HK-2 (cell line): ENCODE results near the gene U2AF1L4.

Source experiments
- DNase-seq: peaks from one replicate; pipeline ENCODE4 v3.0.0-alpha.2; 2018; ENCODE audit not compliant: unreplicated experiment

U2AF1L4 gene

GRCh38 chr19:35740423-35741202 lies 4.6 kb downstream of the U2AF1L4 start:
- peak; percentile 97 for DNase-seq

- no peak for DNase-seq
Measured at GRCh38 chr19:35740108-35740422, 5.2 kb downstream of the U2AF1L4 start.

DNA sequence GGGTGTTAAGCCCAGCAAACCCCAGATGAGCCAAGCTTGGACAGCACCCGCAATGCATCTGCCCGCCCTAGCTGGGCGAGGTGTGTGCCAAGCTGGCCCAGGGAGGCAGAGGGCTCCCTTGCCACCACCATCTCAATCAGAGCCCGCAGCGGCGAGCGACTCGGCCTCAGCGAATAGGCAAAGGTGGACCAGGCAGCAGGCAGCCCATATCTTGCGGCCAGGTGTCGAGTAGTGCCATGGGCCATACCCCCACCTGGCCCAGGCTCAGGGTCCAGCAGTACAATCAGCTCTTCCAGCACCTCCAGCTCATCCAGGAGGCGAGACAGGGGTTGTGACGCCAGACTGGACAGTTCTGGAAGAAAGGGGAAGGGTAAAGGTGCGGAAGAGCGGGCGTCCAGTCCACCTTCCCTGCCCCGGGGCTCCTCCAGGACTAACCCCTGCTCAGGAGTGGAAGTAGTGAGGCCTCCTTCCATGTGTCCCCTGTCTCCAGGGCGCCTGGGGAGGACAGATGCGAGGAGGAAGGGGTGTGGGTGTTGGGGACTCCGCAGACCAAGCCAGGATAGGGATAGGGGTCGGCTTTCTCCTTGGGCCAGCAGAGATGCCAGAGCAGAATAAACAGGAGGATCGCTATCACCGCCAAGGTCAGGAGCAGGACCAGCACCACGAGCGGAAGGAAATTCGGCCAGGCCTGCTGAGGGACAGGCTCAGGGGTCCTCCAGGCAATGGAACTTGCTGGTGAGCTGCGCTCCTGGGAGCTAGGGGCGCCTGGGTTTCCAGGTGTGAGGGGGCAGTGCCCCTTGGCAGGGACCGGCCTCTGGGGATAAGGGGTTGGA lies 5.7 kb downstream of the U2AF1L4 start:
- DNase-seq, result no peak

DNA sequence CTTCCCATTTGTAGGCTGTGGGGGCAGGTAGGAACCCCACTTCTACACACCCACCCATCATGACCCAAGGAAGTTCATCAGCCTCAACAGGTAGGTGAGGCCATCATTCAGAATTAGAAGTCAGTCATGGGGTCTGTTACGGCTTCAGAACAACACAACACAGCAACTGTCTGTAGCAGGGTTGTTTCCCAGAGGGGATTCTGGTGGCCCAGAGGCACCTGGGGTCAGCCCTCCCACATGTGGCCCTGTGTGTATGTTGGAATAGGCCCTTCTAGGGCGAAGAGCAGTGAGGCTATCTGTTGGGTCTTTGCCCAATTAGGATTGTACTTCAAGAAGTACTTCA lies 6.4 kb downstream of the U2AF1L4 start:
- no peak for DNase-seq

GRCh38 chr19:35738021-35738886 lies 7.0 kb downstream of the U2AF1L4 start:
- no peak for DNase-seq

DNA sequence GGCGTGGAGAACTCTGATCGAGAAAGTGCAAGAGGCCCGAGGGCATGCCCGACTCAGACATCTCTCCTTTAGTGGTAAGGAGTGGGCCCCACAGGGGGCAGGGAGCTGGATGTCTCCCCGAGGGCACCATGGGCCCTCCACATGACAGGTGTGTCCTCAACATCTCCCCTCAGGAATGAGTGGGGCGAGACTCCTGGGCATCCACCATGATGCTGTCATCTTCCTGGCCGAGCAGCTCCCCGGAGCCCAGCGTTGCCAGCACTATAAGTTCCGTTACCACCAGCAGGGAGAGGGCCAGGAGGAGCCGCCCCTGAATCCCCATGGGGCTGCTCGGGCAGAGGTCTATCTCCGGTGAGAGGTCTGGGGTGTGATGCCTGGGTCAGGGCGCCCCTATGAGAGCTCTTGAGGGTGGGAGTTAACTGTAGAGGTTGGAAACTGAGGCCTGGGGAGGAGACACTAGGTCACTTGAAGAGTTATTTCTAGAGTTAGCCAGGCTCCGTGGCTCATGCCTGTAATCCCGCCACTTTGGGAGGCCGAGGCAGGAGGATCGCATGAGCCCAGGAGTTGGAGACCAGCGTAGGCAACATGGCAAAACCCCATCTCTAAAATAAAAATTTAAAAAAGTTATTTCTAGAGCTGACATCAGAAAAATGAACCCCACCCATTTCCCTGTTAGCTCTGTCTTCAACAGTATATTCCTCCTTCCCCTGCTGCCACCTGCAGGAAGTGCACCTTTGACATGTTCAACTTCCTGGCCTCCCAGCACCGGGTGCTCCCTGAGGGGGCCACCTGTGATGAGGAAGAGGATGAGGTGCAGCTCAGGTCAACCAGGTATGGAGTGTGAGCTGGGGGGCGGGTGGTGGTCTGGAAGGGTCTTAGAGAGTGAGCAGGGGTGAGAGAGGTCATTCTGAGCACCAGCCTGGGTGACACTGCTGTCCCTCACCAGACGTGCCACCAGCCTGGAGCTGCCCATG lies 8.0 kb downstream of the U2AF1L4 start:
- DNase-seq, result no peak

DNA sequence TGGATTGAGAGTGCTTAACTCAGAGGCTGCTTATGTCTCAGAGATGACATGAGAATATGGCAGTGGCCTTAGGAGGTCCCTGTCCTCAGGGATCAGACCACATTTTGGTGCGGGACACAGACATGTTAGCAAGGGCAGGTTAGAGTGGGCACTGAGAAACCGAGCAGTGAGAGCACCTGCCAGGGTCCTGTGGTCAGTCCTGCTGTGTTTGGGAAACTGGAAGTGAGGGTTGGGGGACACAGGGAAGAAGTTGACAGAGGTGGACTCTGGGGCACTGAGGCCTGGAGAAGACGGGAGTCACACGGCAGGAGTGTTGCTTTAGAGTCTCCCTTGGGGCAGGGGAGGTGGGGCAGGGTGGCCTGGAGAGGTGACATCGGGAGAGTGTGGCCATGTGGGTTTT lies 10.3 kb downstream of the U2AF1L4 start:
- DNase-seq, result no peak

GRCh38 chr19:35734273-35734672 lies 10.9 kb downstream of the U2AF1L4 start:
- no peak for DNase-seq

GRCh38 chr19:35733180-35734125 lies 11.8 kb downstream of the U2AF1L4 start:
- no peak for DNase-seq

- no peak for DNase-seq
Measured at GRCh38 chr19:35732540-35733179, 12.6 kb downstream of the U2AF1L4 start.

- no peak for DNase-seq
Measured at GRCh38 chr19:35731779-35732405, 13.3 kb downstream of the U2AF1L4 start.

DNA sequence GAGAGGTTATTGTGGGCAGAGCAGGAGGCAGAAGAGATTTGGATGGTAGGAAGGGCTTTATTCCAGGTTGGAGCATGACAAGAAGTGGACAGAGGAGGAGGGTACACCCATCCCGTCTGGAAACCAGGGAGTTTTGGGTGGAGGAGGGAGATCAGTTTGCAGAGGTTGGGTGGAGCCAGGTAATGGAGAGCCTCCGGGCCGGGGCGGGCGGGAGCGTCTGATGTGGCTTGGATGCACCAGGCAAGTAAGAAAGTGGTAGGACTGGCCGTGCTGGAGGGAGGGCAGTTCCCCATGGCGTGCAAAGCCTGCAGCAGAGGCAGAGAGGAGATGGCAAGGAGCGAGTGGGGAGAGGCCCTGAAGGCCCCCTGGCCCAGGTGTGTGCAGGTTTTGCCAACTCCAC lies 13.9 kb downstream of the U2AF1L4 start:
- no peak for DNase-seq

DNA sequence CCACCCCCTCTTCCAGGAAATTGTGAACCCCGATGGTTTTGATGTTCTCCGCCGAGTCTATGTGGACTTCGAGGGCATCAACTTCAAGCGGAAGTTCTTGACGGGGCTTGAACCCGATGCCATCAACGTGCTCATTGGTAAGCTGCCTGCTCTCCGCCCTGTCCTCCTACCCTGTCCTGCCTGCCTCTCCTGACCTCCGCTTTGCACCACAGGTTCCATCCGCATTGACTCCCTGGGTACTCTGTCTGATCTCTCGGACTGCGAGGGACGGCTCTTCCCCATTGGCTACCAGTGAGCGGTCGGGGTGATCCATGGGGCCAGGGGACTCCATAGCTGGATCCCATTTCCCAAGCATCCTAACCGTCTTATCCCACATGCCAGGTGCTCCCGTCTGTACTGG lies 14.9 kb downstream of the U2AF1L4 start:
- no peak for DNase-seq

DNA sequence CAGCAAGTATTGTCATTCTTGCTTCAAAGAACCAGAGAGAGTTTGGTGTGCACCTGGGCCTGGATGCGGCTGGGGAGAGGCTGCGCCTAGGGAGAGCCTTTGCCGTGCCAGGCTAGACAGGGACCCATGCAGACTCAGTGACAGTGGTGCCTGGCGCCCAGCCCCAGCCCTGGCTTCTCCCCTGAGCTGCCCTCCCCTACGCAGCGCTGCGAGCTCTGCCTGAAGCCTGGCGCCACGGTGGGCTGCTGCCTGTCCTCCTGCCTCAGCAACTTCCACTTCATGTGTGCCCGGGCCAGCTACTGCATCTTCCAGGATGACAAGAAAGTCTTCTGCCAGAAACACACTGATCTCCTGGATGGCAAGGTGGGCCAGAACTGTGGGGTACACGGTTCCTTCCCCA lies 15.5 kb downstream of the U2AF1L4 start:
- DNase-seq, result no peak

DNA sequence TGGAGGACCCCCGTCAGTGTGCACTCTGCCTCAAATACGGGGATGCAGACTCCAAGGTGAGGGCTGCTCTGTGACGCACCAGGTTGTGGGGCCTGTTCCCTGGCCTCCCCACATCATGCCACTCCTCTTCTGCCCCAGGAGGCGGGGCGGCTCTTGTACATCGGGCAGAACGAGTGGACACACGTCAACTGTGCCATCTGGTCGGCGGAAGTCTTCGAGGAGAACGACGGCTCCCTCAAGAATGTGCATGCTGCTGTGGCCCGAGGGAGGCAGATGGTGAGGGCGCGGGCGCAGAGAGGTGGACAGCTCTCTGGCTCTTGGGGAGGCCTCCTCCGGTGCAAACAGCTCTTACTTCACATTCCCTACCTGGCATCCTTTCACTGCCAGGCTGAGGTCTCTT lies 16.2 kb downstream of the U2AF1L4 start:
- no peak for DNase-seq

DNA sequence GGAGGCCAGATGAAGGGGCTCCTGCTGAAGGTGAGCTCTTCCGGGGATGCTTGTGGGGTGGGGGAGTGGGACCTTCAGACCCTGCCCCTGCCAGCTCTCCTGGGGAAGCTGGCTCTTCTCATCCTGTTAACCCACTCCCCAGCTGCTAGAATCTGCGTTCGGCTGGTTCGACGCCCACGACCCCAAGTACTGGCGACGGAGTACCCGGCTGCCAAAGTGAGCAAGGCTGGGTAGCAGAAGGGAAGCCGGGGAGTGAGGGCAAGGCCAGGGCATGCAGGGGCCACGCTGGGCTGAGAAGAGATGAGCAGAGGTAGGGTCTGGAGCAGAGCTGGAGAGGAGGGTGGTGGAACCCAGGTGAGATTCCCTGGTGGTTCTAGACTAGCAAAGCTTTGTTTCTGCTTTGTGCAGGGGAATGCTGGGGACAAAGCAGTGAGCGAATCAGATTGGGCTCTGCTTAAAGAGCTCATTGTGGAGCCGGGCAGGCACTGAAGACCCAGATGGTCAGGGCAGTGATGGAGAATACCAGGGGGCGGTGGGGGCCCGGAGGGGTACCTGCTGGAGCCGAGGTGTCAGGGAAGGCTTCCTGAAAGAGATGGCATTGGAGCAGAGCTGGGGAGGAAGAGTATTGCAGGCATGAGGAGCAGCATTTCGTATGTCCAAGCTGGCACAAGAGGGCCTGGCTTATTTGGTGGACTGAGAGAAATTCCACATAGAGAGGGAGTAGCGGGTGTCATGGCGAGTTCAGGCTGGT lies 17.1 kb downstream of the U2AF1L4 start:
- no peak for DNase-seq

DNA sequence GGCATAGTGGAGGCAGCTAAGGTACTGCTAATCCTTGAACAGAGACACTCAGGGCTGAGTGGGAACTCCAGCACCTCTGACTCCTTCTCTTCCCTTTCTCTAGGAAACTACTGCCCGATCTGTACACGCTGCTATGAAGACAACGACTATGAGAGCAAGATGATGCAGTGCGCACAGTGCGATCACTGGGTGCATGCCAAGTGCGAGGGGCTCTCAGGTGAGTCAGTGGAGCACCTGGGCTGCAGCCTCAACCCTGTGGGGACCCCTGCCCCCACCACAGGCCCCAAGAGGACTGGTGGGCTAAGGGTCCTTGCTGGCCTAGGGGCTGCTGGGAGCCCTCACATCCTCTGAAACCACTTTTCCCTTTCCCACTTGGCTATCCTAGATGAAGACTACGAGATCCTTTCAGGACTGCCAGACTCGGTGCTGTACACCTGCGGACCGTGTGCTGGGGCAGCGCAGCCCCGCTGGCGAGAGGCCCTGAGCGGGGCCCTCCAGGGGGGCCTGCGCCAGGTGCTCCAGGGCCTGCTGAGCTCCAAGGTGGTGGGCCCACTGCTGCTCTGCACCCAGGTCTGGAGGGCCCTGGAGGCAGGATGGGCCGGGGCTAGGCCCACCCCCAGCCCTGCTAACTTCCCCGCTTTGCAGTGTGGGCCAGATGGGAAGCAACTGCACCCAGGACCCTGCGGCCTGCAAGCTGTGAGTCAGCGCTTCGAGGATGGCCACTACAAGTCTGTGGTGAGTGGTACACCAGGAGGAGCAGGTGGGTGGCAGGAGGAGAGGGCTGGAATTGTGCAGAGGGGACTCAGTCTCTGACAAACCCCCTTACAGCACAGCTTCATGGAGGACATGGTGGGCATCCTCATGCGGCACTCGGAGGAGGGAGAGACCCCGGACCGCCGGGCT lies 17.9 kb downstream of the U2AF1L4 start:
- no peak for DNase-seq
